Measurements from ENCODE around the gene TPCN1. TPM values are rescaled to one million over a fixed set of nuclear protein-coding genes. Genes with fewer than 3 reads are reported as not detected.

Gene TPCN1
- total RNA-seq, 1 experiment from 2014 or later = 32.7 TPM

DNA sequence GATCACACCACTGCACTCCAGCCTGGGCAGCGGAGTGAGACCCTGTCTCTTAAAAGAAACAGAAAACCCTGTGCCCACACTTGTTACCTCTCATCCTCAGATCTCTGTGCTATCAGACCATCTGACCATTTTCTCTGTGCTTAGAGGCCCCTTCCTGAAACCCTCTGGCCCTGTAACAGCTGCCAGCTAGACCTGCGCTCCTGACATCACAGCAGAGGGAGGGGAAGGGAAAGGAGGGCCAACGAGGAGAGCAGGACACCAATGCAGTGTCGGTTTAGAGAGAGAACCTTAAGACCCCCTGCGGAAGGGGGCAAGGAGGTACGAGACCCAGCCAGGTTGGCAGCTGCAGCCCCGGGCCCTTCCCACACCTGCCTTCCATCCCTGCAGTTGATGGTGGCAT lies 71.3 kb downstream of the TPCN1 start:
- Mint-ChIP-seq H3K36me3 (peaks cover 13% of the 10 kb centered on the region; the same call in 1 of the 2 replicates), H3K4me3 (no peak overlapping the region), H3K27ac (no peak overlapping the region), H3K9me3 (no peaks in the 10 kb centered on the region), H3K27me3 (ENCODE audit: low read depth) (no peaks in the 10 kb centered on the region), H3K4me1 (no peaks in the 10 kb centered on the region; the same call in 1 of the 2 replicates)
- TF ChIP-seq, protein P1, sequence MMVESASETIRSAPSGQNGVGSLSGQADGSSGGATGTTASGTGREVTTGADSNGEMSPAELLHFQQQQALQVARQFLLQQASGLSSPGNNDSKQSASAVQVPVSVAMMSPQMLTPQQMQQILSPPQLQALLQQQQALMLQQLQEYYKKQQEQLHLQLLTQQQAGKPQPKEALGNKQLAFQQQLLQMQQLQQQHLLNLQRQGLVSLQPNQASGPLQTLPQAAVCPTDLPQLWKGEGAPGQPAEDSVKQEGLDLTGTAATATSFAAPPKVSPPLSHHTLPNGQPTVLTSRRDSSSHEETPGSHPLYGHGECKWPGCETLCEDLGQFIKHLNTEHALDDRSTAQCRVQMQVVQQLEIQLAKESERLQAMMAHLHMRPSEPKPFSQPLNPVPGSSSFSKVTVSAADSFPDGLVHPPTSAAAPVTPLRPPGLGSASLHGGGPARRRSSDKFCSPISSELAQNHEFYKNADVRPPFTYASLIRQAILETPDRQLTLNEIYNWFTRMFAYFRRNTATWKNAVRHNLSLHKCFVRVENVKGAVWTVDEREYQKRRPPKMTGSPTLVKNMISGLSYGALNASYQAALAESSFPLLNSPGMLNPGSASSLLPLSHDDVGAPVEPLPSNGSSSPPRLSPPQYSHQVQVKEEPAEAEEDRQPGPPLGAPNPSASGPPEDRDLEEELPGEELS (CRISPR knock-in tag; IDR thresholded peaks at IDR 0.05) = no peak
- TF ChIP-seq, protein P2, sequence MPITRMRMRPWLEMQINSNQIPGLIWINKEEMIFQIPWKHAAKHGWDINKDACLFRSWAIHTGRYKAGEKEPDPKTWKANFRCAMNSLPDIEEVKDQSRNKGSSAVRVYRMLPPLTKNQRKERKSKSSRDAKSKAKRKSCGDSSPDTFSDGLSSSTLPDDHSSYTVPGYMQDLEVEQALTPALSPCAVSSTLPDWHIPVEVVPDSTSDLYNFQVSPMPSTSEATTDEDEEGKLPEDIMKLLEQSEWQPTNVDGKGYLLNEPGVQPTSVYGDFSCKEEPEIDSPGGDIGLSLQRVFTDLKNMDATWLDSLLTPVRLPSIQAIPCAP (CRISPR knock-in tag; IDR thresholded peaks at IDR 0.05) = no peak
- no peak for TF ChIP-seq SMAD3 (CRISPR knock-in tag; IDR thresholded peaks at IDR 0.05; ENCODE audit: borderline replicate concordance)
- TF ChIP-seq JAZF1 (CRISPR knock-in tag; IDR thresholded peaks at IDR 0.05) = no peak
- no peak for TF ChIP-seq EMX1 (CRISPR knock-in tag; IDR thresholded peaks at IDR 0.05)
- TF ChIP-seq SP1 (CRISPR knock-in tag; conservative IDR thresholded peaks at IDR 0.05) = no peak
- TF ChIP-seq ETV6 (CRISPR knock-in tag; IDR thresholded peaks at IDR 0.05) = no peak
- TF ChIP-seq, protein P3, sequence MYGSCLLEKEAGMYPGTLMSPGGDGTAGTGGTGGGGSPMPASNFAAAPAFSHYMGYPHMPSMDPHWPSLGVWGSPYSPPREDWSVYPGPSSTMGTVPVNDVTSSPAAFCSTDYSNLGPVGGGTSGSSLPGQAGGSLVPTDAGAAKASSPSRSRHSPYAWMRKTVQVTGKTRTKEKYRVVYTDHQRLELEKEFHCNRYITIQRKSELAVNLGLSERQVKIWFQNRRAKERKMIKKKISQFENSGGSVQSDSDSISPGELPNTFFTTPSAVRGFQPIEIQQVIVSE (CRISPR knock-in tag; IDR thresholded peaks at IDR 0.05; ENCODE audit: borderline replicate concordance) = no peak
- ATAC-seq = no peak
- CTCF ChIA-PET = interaction anchor here (0.6 kb wide), 1 partner anchor 95 kb away, joined by 3 read pairs; no protein-coding TSS in a partner anchor
- POLR2A ChIA-PET = no interaction called here
- DNase-seq (ENCODE audit: low spot score) = no peak

DNA sequence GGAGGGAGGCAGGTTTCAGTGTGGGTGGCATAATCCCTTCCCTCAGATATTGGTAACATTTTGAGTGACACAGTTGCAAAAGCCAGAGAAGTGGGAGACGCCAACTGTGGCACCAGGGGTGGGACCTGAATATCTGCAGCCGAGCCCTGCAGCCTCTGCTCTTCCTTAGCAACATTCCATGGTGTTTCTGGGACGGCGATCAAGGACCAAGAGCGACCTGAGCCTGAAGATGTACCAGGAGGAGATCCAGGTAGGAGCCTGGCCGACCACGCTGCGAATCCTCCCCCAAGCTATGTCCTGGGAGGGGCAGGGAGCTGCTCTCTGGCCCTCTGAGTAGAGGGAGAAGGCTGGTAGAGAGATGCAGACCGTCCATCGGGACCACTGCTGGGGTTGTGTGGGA lies 71.8 kb downstream of the TPCN1 start:
- Mint-ChIP-seq H3K27me3 (ENCODE audit: low read depth) (no peaks in the 10 kb centered on the region), H3K27ac (no peak overlapping the region), H3K36me3 (peaks cover 13% of the 10 kb centered on the region; the same call in 1 of the 2 replicates), H3K9me3 (no peaks in the 10 kb centered on the region), H3K4me3 (no peak overlapping the region), H3K4me1 (no peaks in the 10 kb centered on the region; the same call in 1 of the 2 replicates)
- no peak for DNase-seq (ENCODE audit: low spot score)
- CTCF ChIA-PET = interaction anchor here (0.5 kb wide), 1 partner anchor 12 kb away, joined by 3 read pairs; no protein-coding TSS in a partner anchor
- TF ChIP-seq, protein P1 (CRISPR knock-in tag; IDR thresholded peaks at IDR 0.05) = no peak
- no peak for TF ChIP-seq ELF4 (CRISPR knock-in tag; IDR thresholded peaks at IDR 0.05; ENCODE audit: low read depth)
- TF ChIP-seq SOX15 (CRISPR knock-in tag; IDR thresholded peaks at IDR 0.05) = no peak
- TF ChIP-seq ZNF416 (CRISPR knock-in tag; IDR thresholded peaks at IDR 0.05) = no peak
- no peak for TF ChIP-seq MXD4 (CRISPR knock-in tag; IDR thresholded peaks at IDR 0.05; ENCODE audit: borderline replicate concordance)
- TF ChIP-seq, protein P4, sequence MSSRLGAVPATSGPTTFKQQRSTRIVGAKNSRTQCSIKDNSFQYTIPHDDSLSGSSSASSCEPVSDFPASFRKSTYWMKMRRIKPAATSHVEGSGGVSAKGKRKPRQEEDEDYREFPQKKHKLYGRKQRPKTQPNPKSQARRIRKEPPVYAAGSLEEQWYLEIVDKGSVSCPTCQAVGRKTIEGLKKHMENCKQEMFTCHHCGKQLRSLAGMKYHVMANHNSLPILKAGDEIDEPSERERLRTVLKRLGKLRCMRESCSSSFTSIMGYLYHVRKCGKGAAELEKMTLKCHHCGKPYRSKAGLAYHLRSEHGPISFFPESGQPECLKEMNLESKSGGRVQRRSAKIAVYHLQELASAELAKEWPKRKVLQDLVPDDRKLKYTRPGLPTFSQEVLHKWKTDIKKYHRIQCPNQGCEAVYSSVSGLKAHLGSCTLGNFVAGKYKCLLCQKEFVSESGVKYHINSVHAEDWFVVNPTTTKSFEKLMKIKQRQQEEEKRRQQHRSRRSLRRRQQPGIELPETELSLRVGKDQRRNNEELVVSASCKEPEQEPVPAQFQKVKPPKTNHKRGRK (CRISPR knock-in tag; IDR thresholded peaks at IDR 0.05; ENCODE audit: borderline replicate concordance) = no peak
- no peak for ATAC-seq
- POLR2A ChIA-PET = no interaction called here

DNA sequence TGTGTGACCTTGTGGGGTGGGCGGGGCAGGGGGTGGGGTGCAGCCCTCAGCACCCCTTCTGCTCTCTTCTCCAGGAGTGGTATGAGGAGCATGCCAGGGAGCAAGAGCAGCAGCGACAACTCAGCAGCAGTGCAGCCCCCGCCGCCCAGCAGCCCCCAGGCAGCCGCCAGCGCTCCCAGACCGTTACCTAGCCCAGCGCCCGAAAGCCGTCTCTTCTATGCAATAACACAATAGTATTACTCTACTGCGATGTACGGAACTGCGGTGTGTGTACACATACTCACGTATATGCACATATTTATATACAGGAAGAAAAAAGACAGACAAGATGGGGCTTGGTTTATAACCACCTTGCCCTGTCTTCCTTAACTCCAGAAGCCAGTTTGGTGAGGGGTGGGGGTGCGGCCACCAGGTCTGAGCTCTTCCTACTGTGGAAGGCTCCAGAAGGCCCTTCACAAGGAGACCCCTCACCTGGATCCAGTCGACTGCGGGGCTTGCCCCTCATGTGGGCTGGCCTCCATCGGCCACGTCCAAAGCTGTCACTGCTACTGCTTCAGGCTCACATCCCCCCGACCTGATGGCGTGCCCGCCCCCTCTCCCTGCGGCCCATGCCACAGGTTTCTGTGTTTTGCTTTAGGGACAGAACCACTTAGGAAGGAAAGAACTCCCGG lies 74.8 kb downstream of the TPCN1 start:
- Mint-ChIP-seq H3K27ac (no peak overlapping the region), H3K27me3 (ENCODE audit: low read depth) (no peaks in the 10 kb centered on the region)

More for the DNA sequence above, 74.8 kb downstream of the TPCN1 start:
- H3K4me1 Mint-ChIP-seq = peaks cover 14% of the 10 kb centered on the region
- H3K36me3 Mint-ChIP-seq = peaks cover 15% of the 10 kb centered on the region; the same call in 1 of the 2 replicates
- CTCF ChIA-PET = no interaction called here
- H3K4me3 Mint-ChIP-seq = no peak overlapping the region
- H3K9me3 Mint-ChIP-seq = no peaks in the 10 kb centered on the region
- no peak for ATAC-seq
- no peak for DNase-seq (ENCODE audit: low spot score)
- POLR2A ChIA-PET = no interaction called here
- TF ChIP-seq, protein P5, sequence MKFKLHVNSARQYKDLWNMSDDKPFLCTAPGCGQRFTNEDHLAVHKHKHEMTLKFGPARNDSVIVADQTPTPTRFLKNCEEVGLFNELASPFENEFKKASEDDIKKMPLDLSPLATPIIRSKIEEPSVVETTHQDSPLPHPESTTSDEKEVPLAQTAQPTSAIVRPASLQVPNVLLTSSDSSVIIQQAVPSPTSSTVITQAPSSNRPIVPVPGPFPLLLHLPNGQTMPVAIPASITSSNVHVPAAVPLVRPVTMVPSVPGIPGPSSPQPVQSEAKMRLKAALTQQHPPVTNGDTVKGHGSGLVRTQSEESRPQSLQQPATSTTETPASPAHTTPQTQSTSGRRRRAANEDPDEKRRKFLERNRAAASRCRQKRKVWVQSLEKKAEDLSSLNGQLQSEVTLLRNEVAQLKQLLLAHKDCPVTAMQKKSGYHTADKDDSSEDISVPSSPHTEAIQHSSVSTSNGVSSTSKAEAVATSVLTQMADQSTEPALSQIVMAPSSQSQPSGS (CRISPR knock-in tag; IDR thresholded peaks at IDR 0.05; ENCODE audit: borderline replicate concordance, low read depth) = no peak
- TF ChIP-seq ZBTB21 (CRISPR knock-in tag; IDR thresholded peaks at IDR 0.05; ENCODE audit: borderline replicate concordance) = no peak
- TF ChIP-seq, protein P6, sequence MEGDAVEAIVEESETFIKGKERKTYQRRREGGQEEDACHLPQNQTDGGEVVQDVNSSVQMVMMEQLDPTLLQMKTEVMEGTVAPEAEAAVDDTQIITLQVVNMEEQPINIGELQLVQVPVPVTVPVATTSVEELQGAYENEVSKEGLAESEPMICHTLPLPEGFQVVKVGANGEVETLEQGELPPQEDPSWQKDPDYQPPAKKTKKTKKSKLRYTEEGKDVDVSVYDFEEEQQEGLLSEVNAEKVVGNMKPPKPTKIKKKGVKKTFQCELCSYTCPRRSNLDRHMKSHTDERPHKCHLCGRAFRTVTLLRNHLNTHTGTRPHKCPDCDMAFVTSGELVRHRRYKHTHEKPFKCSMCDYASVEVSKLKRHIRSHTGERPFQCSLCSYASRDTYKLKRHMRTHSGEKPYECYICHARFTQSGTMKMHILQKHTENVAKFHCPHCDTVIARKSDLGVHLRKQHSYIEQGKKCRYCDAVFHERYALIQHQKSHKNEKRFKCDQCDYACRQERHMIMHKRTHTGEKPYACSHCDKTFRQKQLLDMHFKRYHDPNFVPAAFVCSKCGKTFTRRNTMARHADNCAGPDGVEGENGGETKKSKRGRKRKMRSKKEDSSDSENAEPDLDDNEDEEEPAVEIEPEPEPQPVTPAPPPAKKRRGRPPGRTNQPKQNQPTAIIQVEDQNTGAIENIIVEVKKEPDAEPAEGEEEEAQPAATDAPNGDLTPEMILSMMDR (IDR thresholded peaks at IDR 0.05) = no peak
